ENCODE data around the gene REXO4. TPM values are rescaled to one million over a fixed set of nuclear protein-coding genes. Genes with fewer than 3 reads are reported as not detected.

The REXO4 gene
- total and polyA plus RNA-seq, 2 donors (not counting 1 experiment from before 2014, with no cell fraction given): 16.6 to 21.1 TPM

- H3K36me3 ChIP-seq (ENCODE audit: control insufficient read depth, insufficient read depth, low read length): no peaks in the 10 kb centered on the region
- H3K27ac ChIP-seq (ENCODE audit: insufficient read depth, low read length): no peak overlapping the region
- no peak for DNase-seq (ENCODE audit: low read depth in 2 of 2)
- no peaks in the 10 kb centered on the region for H3K79me2 ChIP-seq (ENCODE audit: control insufficient read depth, insufficient read depth, low read length)
- no peaks in the 10 kb centered on the region for H3K9me3 ChIP-seq (ENCODE audit: control insufficient read depth, insufficient read depth, low read depth, low read length)
- H2AFZ ChIP-seq (ENCODE audit: low read length): no peak overlapping the region
- no peak overlapping the region for H3K9ac ChIP-seq (ENCODE audit: insufficient read depth, low read length)
- no peak overlapping the region for H3K4me2 ChIP-seq (ENCODE audit: extremely low read depth, insufficient read depth, low read length)
- TF ChIP-seq EZH2 (IDR thresholded peaks at IDR 0.05; ENCODE audit: low read length, missing control alignments) (peak; percentile 49), CTCF (conservative IDR thresholded peaks at IDR 0.05 in 1 of 2, IDR thresholded peaks at IDR 0.05 in 1 of 2; ENCODE audit: low read depth in 1 of 2, low read length in 2 of 2) (no peak)
- H3K4me3 ChIP-seq (replicated peaks in 1 of 4; ENCODE audit: control extremely low read depth in 1 of 4, insufficient read depth in 1 of 4, low read depth in 3 of 4, low read length in 4 of 4): no peak overlapping the region
- H3K4me1 ChIP-seq (ENCODE audit: control insufficient read depth, extremely low read depth, insufficient read depth, low read length): no peaks in the 10 kb centered on the region
- H4K20me1 ChIP-seq (ENCODE audit: control insufficient read depth, extremely low read depth, insufficient read depth, low read length): no peaks in the 10 kb centered on the region
- peaks cover 5% of the 10 kb centered on the region for H3K27me3 ChIP-seq (ENCODE audit: control insufficient read depth, insufficient read depth, low read length)
These were observed 10.0 kb upstream of the REXO4 start for GRCh38 chr9:133427658-133428348.

GRCh38 chr9:133426011-133426410 lies 8.2 kb upstream of the REXO4 start:
- DNase-seq (ENCODE audit: low read depth in 2 of 2): no peak
- no peak overlapping the region for H2AFZ ChIP-seq (ENCODE audit: low read length)
- no peak overlapping the region for H3K4me2 ChIP-seq (ENCODE audit: extremely low read depth, insufficient read depth, low read length)
- H4K20me1 ChIP-seq (ENCODE audit: control insufficient read depth, extremely low read depth, insufficient read depth, low read length): no peaks in the 10 kb centered on the region
- no peaks in the 10 kb centered on the region for H3K9me3 ChIP-seq (ENCODE audit: control insufficient read depth, insufficient read depth, low read depth, low read length)
- H3K27ac ChIP-seq (ENCODE audit: insufficient read depth, low read length): no peak overlapping the region
- no peaks in the 10 kb centered on the region for H3K36me3 ChIP-seq (ENCODE audit: control insufficient read depth, insufficient read depth, low read length)
- no peaks in the 10 kb centered on the region for H3K4me1 ChIP-seq (ENCODE audit: control insufficient read depth, extremely low read depth, insufficient read depth, low read length)
- no peak overlapping the region for H3K4me3 ChIP-seq (replicated peaks in 1 of 4; ENCODE audit: control extremely low read depth in 1 of 4, insufficient read depth in 1 of 4, low read depth in 3 of 4, low read length in 4 of 4)
- H3K9ac ChIP-seq (ENCODE audit: insufficient read depth, low read length): no peak overlapping the region
- no peaks in the 10 kb centered on the region for H3K79me2 ChIP-seq (ENCODE audit: control insufficient read depth, insufficient read depth, low read length)
- peaks cover 5% of the 10 kb centered on the region for H3K27me3 ChIP-seq (ENCODE audit: control insufficient read depth, insufficient read depth, low read length)
- TF ChIP-seq EZH2 (IDR thresholded peaks at IDR 0.05; ENCODE audit: low read length, missing control alignments) (no peak), CTCF (conservative IDR thresholded peaks at IDR 0.05 in 1 of 2, IDR thresholded peaks at IDR 0.05 in 1 of 2; ENCODE audit: low read depth in 1 of 2, low read length in 2 of 2) (no peak)

GRCh38 chr9:133425049-133425632 lies 7.3 kb upstream of the REXO4 start:
- Histone ChIP-seq H3K36me3 (ENCODE audit: control insufficient read depth, insufficient read depth, low read length) (no peaks in the 10 kb centered on the region), H3K9me3 (ENCODE audit: control insufficient read depth, insufficient read depth, low read depth, low read length) (no peaks in the 10 kb centered on the region), H3K4me3 (replicated peaks in 1 of 4; ENCODE audit: control extremely low read depth in 1 of 4, insufficient read depth in 1 of 4, low read depth in 3 of 4, low read length in 4 of 4) (no peak overlapping the region), H3K4me2 (ENCODE audit: extremely low read depth, insufficient read depth, low read length) (no peak overlapping the region), H2AFZ (ENCODE audit: low read length) (no peak overlapping the region), H3K79me2 (ENCODE audit: control insufficient read depth, insufficient read depth, low read length) (no peaks in the 10 kb centered on the region), H3K9ac (ENCODE audit: insufficient read depth, low read length) (no peak overlapping the region), H3K27me3 (ENCODE audit: control insufficient read depth, insufficient read depth, low read length) (peaks cover 5% of the 10 kb centered on the region), H3K27ac (ENCODE audit: insufficient read depth, low read length) (no peak overlapping the region), H4K20me1 (ENCODE audit: control insufficient read depth, extremely low read depth, insufficient read depth, low read length) (no peaks in the 10 kb centered on the region), H3K4me1 (ENCODE audit: control insufficient read depth, extremely low read depth, insufficient read depth, low read length) (no peaks in the 10 kb centered on the region)
- no peak for DNase-seq (ENCODE audit: low read depth in 2 of 2)
- TF ChIP-seq EZH2 (IDR thresholded peaks at IDR 0.05; ENCODE audit: low read length, missing control alignments): no peak
- no peak for TF ChIP-seq CTCF (conservative IDR thresholded peaks at IDR 0.05 in 1 of 2, IDR thresholded peaks at IDR 0.05 in 1 of 2; ENCODE audit: low read depth in 1 of 2, low read length in 2 of 2)
